GM12872 (cell line): Measurements from ENCODE around the gene POFUT2.

ENCODE experiments used
- CTCF ChIP-seq: IDR thresholded peaks from 3 replicates; pipeline ENCODE4 v1.5.1; 2011; ENCODE audit warnings: low read depth, mild to moderate bottlenecking, low read length, moderate library complexity; ENCODE audit not compliant: insufficient read depth

Gene POFUT2

GRCh38 chr21:45318146-45318555, 30.5 kb upstream of the POFUT2 start:
- no peak for TF ChIP-seq CTCF

- TF ChIP-seq CTCF = no peak
Measured at GRCh38 chr21:45317398-45318145, 29.9 kb upstream of the POFUT2 start.

- TF ChIP-seq CTCF = no peak
Measured at GRCh38 chr21:45316871-45317397, 29.2 kb upstream of the POFUT2 start.

- TF ChIP-seq CTCF = no peak
Measured at GRCh38 chr21:45313682-45314081, 26.0 kb upstream of the POFUT2 start.

- no peak for TF ChIP-seq CTCF
Measured at GRCh38 chr21:45313015-45313414, 25.3 kb upstream of the POFUT2 start.

- TF ChIP-seq CTCF = no peak
Measured at GRCh38 chr21:45312296-45312695, 24.6 kb upstream of the POFUT2 start.

- no peak for TF ChIP-seq CTCF
Measured at GRCh38 chr21:45310459-45310858, 22.8 kb upstream of the POFUT2 start.
